Measurements from ENCODE around the gene ALPK1.

- TF ChIP-seq, protein P1, sequence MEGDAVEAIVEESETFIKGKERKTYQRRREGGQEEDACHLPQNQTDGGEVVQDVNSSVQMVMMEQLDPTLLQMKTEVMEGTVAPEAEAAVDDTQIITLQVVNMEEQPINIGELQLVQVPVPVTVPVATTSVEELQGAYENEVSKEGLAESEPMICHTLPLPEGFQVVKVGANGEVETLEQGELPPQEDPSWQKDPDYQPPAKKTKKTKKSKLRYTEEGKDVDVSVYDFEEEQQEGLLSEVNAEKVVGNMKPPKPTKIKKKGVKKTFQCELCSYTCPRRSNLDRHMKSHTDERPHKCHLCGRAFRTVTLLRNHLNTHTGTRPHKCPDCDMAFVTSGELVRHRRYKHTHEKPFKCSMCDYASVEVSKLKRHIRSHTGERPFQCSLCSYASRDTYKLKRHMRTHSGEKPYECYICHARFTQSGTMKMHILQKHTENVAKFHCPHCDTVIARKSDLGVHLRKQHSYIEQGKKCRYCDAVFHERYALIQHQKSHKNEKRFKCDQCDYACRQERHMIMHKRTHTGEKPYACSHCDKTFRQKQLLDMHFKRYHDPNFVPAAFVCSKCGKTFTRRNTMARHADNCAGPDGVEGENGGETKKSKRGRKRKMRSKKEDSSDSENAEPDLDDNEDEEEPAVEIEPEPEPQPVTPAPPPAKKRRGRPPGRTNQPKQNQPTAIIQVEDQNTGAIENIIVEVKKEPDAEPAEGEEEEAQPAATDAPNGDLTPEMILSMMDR (conservative IDR thresholded peaks at IDR 0.05; ENCODE audit: low read depth, low read length), result no peak
- TF ChIP-seq POLR2A (IDR thresholded peaks at IDR 0.05; ENCODE audit: low read depth, low read length) (no peak), RAD21 (IDR thresholded peaks at IDR 0.05; ENCODE audit: low read length) (no peak), CEBPB (IDR thresholded peaks at IDR 0.05; ENCODE audit: low read depth, low read length) (no peak), FOS (IDR thresholded peaks at IDR 0.05; ENCODE audit: low read depth, low read length) (no peak), MAZ (IDR thresholded peaks at IDR 0.05; ENCODE audit: borderline replicate concordance, low read depth, low read length) (no peak), SMC3 (IDR thresholded peaks at IDR 0.05; ENCODE audit: low read depth, low read length) (no peak), NFE2L2 (IDR thresholded peaks at IDR 0.05; ENCODE audit: low read depth, low read length) (no peak), RFX5 (IDR thresholded peaks at IDR 0.05; ENCODE audit: low read depth, low read length) (no peak), MAFK (IDR thresholded peaks at IDR 0.05; ENCODE audit: low read depth, low read length) (no peak)
- TF ChIP-seq, protein P2, sequence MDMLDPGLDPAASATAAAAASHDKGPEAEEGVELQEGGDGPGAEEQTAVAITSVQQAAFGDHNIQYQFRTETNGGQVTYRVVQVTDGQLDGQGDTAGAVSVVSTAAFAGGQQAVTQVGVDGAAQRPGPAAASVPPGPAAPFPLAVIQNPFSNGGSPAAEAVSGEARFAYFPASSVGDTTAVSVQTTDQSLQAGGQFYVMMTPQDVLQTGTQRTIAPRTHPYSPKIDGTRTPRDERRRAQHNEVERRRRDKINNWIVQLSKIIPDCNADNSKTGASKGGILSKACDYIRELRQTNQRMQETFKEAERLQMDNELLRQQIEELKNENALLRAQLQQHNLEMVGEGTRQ (IDR thresholded peaks at IDR 0.05; ENCODE audit: low read depth, low read length), result no peak
- TF ChIP-seq, protein P3, sequence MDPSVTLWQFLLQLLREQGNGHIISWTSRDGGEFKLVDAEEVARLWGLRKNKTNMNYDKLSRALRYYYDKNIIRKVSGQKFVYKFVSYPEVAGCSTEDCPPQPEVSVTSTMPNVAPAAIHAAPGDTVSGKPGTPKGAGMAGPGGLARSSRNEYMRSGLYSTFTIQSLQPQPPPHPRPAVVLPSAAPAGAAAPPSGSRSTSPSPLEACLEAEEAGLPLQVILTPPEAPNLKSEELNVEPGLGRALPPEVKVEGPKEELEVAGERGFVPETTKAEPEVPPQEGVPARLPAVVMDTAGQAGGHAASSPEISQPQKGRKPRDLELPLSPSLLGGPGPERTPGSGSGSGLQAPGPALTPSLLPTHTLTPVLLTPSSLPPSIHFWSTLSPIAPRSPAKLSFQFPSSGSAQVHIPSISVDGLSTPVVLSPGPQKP (IDR thresholded peaks at IDR 0.05; ENCODE audit: borderline replicate concordance, low read depth, low read length), result no peak
Observed at GRCh38 chr4:112410804-112411203, 113.6 kb downstream of the ALPK1 start.
